ENCODE data around the gene CALHM1. TPM values are rescaled to one million over a fixed set of nuclear protein-coding genes. Genes with fewer than 3 reads are reported as not detected.
"Not testable (repeated sequence)": the region's sequence is repeated elsewhere in the genome, so short reads cannot be mapped to it uniquely, and the experiment has no call there.

CALHM1 gene
- total RNA-seq, 1 experiment from 2014 or later, result not detected

DNA sequence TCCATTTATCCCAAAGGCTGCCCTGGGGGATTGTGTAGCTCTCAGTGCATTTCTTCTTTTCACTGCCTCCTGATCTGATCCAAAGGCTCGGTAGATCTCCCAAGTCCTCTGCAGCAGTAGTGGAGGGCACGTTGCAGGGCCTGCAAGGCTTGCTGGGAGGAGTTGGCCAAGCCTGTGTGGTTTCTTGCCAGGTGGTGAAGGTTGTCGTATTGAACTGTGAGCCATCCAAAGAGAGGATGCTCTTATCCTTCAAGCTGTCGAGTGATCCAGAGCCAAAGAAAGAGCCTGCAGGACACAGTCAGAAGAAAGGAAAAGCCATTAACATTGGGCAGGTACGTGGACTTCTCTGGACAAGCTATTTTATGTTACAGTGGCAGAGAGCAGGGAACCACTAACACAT is 41.1 kb downstream of the CALHM1 start:
- no peak for DNase-seq (ENCODE audit: low read depth in 1 of 2, low spot score in 2 of 2)
- no peak overlapping the region for H3K4me3 ChIP-seq
- H3K4me1 ChIP-seq (replicated peaks), result no peaks in the 10 kb centered on the region
- H3K9me3 ChIP-seq (replicated peaks), result no peaks in the 10 kb centered on the region
- H3K27ac ChIP-seq, result no peak overlapping the region
- peaks cover 88% of the 10 kb centered on the region for H3K36me3 ChIP-seq
- no peaks in the 10 kb centered on the region for H3K27me3 ChIP-seq (replicated peaks)

DNA sequence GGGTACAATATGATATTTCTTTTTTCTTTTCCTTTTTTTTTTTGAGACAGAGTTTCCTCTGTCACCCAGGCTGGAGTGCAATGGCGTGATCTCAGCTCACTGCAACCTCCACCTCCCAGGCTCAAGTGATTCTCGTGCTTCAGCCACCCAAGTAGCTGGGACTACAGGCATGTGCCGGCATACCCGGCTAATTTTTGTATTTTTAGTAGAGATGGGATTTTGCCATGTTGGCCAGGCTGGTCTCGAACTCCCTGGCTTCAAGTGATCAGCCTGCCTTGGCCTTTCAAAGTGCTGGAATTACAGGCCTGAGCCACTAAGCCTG is 41.6 kb downstream of the CALHM1 start:
- H3K27ac ChIP-seq; H3K4me3 ChIP-seq; DNase-seq (ENCODE audit: low read depth in 1 of 2, low spot score in 2 of 2); H3K9me3 ChIP-seq (replicated peaks); H3K4me1 ChIP-seq (replicated peaks); H3K27me3 ChIP-seq (replicated peaks): not testable (repeated sequence)
- peaks cover 88% of the 10 kb centered on the region for H3K36me3 ChIP-seq

DNA sequence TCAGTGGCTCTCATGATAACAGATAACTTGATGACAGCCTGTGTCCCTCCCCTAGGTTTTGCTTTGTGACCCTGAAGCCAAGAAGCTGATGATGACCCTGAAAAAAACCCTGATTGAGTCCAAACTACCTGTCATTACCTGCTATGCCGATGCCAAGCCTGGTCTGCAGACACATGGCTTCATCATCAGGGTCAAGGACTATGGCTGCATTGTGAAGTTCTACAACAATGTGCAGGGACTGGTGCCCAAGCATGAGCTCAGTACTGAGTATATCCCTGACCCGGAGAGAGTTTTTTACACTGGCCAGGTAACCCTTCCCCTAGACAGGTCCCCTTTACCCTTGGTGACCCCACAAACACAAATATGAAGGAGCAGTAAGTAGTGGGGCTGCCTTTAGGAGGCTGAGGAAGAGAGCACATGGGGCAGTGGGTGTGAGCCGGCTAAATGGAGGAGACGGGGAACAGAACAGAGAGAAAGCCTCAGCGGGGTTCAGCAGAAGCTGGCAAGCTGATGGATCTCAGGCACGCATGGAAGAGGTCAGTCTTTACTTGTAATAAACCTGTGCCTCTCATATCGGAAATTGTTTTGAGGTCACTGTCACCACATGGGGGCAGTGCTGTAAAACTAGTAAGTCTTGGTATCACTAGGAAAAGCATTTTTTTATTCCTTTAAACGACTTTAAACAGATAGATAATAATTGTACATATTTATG is 42.1 kb downstream of the CALHM1 start:
- DNase-seq (ENCODE audit: low read depth in 1 of 2, low spot score in 2 of 2), result peak; percentile 32 to 58
- H3K36me3 ChIP-seq, result peaks cover 91% of the 10 kb centered on the region
- no peaks in the 10 kb centered on the region for H3K9me3 ChIP-seq (replicated peaks)
- no peak overlapping the region for H3K27ac ChIP-seq
- no peak overlapping the region for H3K4me3 ChIP-seq
- no peaks in the 10 kb centered on the region for H3K27me3 ChIP-seq (replicated peaks)
- no peaks in the 10 kb centered on the region for H3K4me1 ChIP-seq (replicated peaks)

- Histone ChIP-seq H3K4me3 (no peak overlapping the region), H3K9me3 (replicated peaks) (no peaks in the 10 kb centered on the region), H3K27ac (no peak overlapping the region), H3K4me1 (replicated peaks) (no peaks in the 10 kb centered on the region), H3K27me3 (replicated peaks) (no peaks in the 10 kb centered on the region), H3K36me3 (peaks cover 93% of the 10 kb centered on the region)
- no peak for DNase-seq (ENCODE audit: low read depth in 1 of 2, low spot score in 2 of 2)
Measured at GRCh38 chr10:103415581-103415980, 43.1 kb downstream of the CALHM1 start.

DNA sequence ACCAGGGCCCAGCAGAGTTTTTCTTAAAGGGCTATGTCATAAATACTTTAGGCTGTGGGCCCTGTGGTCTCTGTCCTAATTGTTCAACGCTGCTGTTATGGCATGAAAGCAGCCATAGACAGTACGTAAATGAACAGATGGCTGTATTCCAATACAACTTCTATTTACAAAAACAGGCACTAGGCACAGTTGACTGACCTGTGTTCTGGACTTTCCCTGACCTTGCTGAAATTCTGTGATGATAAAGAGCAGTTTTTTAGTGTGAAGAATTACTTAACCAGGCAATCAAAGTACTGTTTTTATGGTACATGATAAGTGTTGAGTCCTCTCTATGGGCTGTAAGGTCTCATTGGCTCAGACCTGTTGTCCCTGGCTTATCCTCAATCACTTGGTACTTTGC is 45.1 kb downstream of the CALHM1 start:
- no peak for DNase-seq (ENCODE audit: low read depth in 1 of 2, low spot score in 2 of 2)
- H3K4me3 ChIP-seq, result no peak overlapping the region
- H3K36me3 ChIP-seq, result peaks cover 97% of the 10 kb centered on the region
- no peaks in the 10 kb centered on the region for H3K9me3 ChIP-seq (replicated peaks)
- H3K27ac ChIP-seq, result no peak overlapping the region
- H3K27me3 ChIP-seq (replicated peaks), result no peaks in the 10 kb centered on the region
- no peaks in the 10 kb centered on the region for H3K4me1 ChIP-seq (replicated peaks)

Other genes with a start within 250 kb of the CALHM1 start
- gene RPEL1, start 213.0 kb downstream of the CALHM1 start, total RNA-seq (2014; rRNA removed; shearing (Covaris generic)), result 0.13 TPM in 1 of 2 replicates, not detected in the other
- 0.42 and 1.7 TPM in 2 replicates for gene INA, start 181.8 kb downstream of the CALHM1 start, total RNA-seq (2014; rRNA removed; shearing (Covaris generic))
- gene PCGF6, start 107.8 kb downstream of the CALHM1 start, total RNA-seq (2014; rRNA removed; shearing (Covaris generic)), result 36.9 and 41.8 TPM in 2 replicates
- 11.1 and 12.8 TPM in 2 replicates for gene TAF5, start 90.9 kb downstream of the CALHM1 start, total RNA-seq (2014; rRNA removed; shearing (Covaris generic))
- gene ATP5MK, start 62.4 kb downstream of the CALHM1 start, total RNA-seq (2014; rRNA removed; shearing (Covaris generic)), result 457 and 813 TPM in 2 replicates
- gene PDCD11, start 62.3 kb downstream of the CALHM1 start, total RNA-seq (2014; rRNA removed; shearing (Covaris generic)), result 17.1 and 25.8 TPM in 2 replicates
- gene CALHM2, start 6.5 kb downstream of the CALHM1 start, total RNA-seq (2014; rRNA removed; shearing (Covaris generic)), result not detected in 2 replicates
- not detected in 2 replicates for gene CALHM3, start 20.3 kb upstream of the CALHM1 start, total RNA-seq (2014; rRNA removed; shearing (Covaris generic))
- not detected in 2 replicates for gene NEURL1, start 34.8 kb upstream of the CALHM1 start, total RNA-seq (2014; rRNA removed; shearing (Covaris generic))